ENCODE measurements around the gene CD300LB. TPM values are rescaled to one million over a fixed set of nuclear protein-coding genes. Genes with fewer than 3 reads are reported as not detected.

Gene CD300LB
- 0.11 TPM in 1 of 5 replicates, not detected in the others for total RNA-seq (2022; extraction: Qiagen RNA extraction; ENCODE audit: low read depth)

DNA sequence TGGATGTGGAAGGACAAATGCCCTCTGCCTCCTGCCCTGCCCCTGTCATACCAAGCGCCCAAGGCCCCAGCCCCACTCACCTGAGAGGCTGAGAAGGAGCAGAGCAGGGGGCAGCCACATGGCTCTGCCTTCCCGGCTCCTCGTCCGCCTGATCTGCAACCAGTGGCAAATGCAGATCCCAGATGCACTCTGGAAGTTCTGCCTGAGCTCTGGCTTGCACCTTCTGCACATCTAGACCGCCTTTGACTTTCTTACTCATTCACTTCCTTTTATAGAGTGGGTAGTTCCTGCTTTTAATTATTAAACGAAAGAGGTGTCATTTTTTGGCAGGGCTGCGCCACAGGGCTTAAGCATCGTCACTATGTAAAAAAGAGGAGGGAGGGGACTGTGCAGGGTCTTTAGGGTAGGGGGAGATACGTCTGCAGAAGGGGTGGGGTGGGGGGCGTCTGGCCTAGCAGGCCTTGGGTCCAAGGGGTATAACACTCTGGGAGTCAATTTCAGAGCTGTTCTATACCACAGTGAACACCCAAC lies at the start of gene CD300LB:
Gene CD300LB, minus strand, starts transcription at position 245 of the 531 bp plus-strand sequence. Its CDS starts 125 bp downstream, at position 120.

GRCh38 chr17:74567397-74567796 lies 36.1 kb upstream of the CD300LB start, which contains the start of gene CD300H:
TSS of gene CD300H (minus strand) at chr17:74567509.

GRCh38 chr17:74545843-74546230 lies 14.6 kb upstream of the CD300LB start, which contains the start of gene CD300C:
TSS of gene CD300C (minus strand) at chr17:74546115. CDS start at chr17:74545782, 333 bp downstream.

Other genes starting within 250 kb of the CD300LB start
- gene KIF19, start 205.2 kb downstream of the CD300LB start, total RNA-seq (2022; extraction: Qiagen RNA extraction; ENCODE audit: low read depth) = not detected in 5 replicates
- not detected in 5 replicates for gene BTBD17, start 169.6 kb downstream of the CD300LB start, total RNA-seq (2022; extraction: Qiagen RNA extraction; ENCODE audit: low read depth)
- gene GPR142, start 164.0 kb downstream of the CD300LB start, total RNA-seq (2022; extraction: Qiagen RNA extraction; ENCODE audit: low read depth) = not detected in 5 replicates
- gene GPRC5C, start 99.4 kb downstream of the CD300LB start, total RNA-seq (2022; extraction: Qiagen RNA extraction; ENCODE audit: low read depth) = 34.9 to 72.6 TPM (median 67.0 TPM) in 5 replicates
- not detected in 5 replicates for gene CD300A, start 64.8 kb downstream of the CD300LB start, total RNA-seq (2022; extraction: Qiagen RNA extraction; ENCODE audit: low read depth)
- gene CD300C, start 14.6 kb upstream of the CD300LB start, total RNA-seq (2022; extraction: Qiagen RNA extraction; ENCODE audit: low read depth) = 0.13 to 0.38 TPM (median 0.23 TPM) in 4 of 5 replicates, not detected in the other
- 0.67 to 1.1 TPM (median 0.93 TPM) in 3 of 5 replicates, not detected in the others for gene CD300H, start 36.0 kb upstream of the CD300LB start, total RNA-seq (2022; extraction: Qiagen RNA extraction; ENCODE audit: low read depth)
- gene CD300LD, start 60.8 kb upstream of the CD300LB start, total RNA-seq (2022; extraction: Qiagen RNA extraction; ENCODE audit: low read depth) = not detected in 5 replicates
- not detected in 5 replicates for gene CD300E, start 92.3 kb upstream of the CD300LB start, total RNA-seq (2022; extraction: Qiagen RNA extraction; ENCODE audit: low read depth)
- not detected in 5 replicates for gene CD300LF, start 181.4 kb upstream of the CD300LB start, total RNA-seq (2022; extraction: Qiagen RNA extraction; ENCODE audit: low read depth)
- 1.0 to 2.1 TPM (median 1.3 TPM) in 5 replicates for gene RAB37, start 205.8 kb upstream of the CD300LB start, total RNA-seq (2022; extraction: Qiagen RNA extraction; ENCODE audit: low read depth)
- gene NHERF1, start 217.2 kb upstream of the CD300LB start, total RNA-seq (2022; extraction: Qiagen RNA extraction; ENCODE audit: low read depth) = 28.8 to 52.1 TPM (median 45.9 TPM) in 5 replicates
- 46.7 to 59.5 TPM (median 57.8 TPM) in 5 replicates for gene NAT9, start 244.9 kb upstream of the CD300LB start, total RNA-seq (2022; extraction: Qiagen RNA extraction; ENCODE audit: low read depth)